GM23338 (cell line): Measurements from ENCODE around the gene NPDC1. TPM values are rescaled to one million over a fixed set of nuclear protein-coding genes. Genes with fewer than 3 reads are reported as not detected.

Source experiments
- ATAC-seq: fragments of 200-7000 bp; cut with Tn5 transposase; 3 replicates; pipeline ENCODE4 v1.9.1; 2020
- DNase-seq: peaks from one replicate; pipeline ENCODE4 v3.0.0-alpha.2; 2015; ENCODE audit warnings: low spot score
- H2AFZ ChIP-seq: fragments of 200-600 bp; sonication (generic); 2 replicates; pipeline ENCODE4 v1.8.0; 2016; ENCODE audit warnings: antibody characterized with exemption, mild to moderate bottlenecking, moderate library complexity
- H3F3A ChIP-seq: fragments of 200-600 bp; sonication (generic); replicated peaks from 2 replicates; pipeline ENCODE4 v1.8.0; 2017; ENCODE audit warnings: antibody characterized with exemption, mixed run types, low read depth
- H3K27ac ChIP-seq: fragments of 200-600 bp; sonication (generic); 2 replicates; pipeline ENCODE4 v1.6.1; 2016; ENCODE audit warnings: low read depth
- H3K27me3 ChIP-seq: fragments of 200-600 bp; sonication (generic); 2 replicates; pipeline ENCODE4 v1.8.0; 2016; ENCODE audit warnings: mild to moderate bottlenecking, mixed run types, moderate library complexity; ENCODE audit not compliant: insufficient read depth
- H3K36me3 ChIP-seq: fragments of 200-600 bp; sonication (generic); 2 replicates; pipeline ENCODE4 v1.8.0; 2016; ENCODE audit warnings: mild to moderate bottlenecking; ENCODE audit not compliant: insufficient read depth
- H3K4me1 ChIP-seq: fragments of 200-600 bp; sonication (generic); 2 replicates; pipeline ENCODE4 v1.8.0; 2016; ENCODE audit warnings: mild to moderate bottlenecking, moderate library complexity; ENCODE audit not compliant: insufficient read depth
- H3K4me2 ChIP-seq: fragments of 200-600 bp; sonication (generic); 2 replicates; pipeline ENCODE4 v1.7.1; 2017; ENCODE audit warnings: mixed run types
- H3K4me3 ChIP-seq: fragments of 200-600 bp; sonication (generic); 2 replicates; pipeline ENCODE4 v1.6.1; 2016; ENCODE audit warnings: mixed run types
- H3K79me2 ChIP-seq: fragments of 200-600 bp; sonication (generic); replicated peaks from 2 replicates; pipeline ENCODE4 v1.8.0; 2017; ENCODE audit warnings: mild to moderate bottlenecking; ENCODE audit not compliant: insufficient read depth
- H3K9me2 ChIP-seq: fragments of 200-600 bp; sonication (generic); 2 replicates; pipeline ENCODE4 v1.8.0; 2017; ENCODE audit not compliant: insufficient read depth
- H4K20me1 ChIP-seq: fragments of 200-600 bp; sonication (generic); replicated peaks from 2 replicates; pipeline ENCODE4 v1.8.0; 2017; ENCODE audit warnings: mild to moderate bottlenecking; ENCODE audit not compliant: insufficient read depth
- H3K27ac Mint-ChIP-seq: 2 replicates; pipeline ENCODE4 v1.8.0; 2020; ENCODE audit warnings: inconsistent platforms, mild to moderate bottlenecking, moderate library complexity, mixed read lengths
- H3K27me3 Mint-ChIP-seq: 3 replicates; pipeline ENCODE4 v1.8.0; 2022; ENCODE audit warnings: low read depth, mild to moderate bottlenecking, moderate library complexity, mixed read lengths, inconsistent platforms; ENCODE audit not compliant: insufficient read depth, poor library complexity
- H3K36me3 Mint-ChIP-seq: 3 replicates; pipeline ENCODE4 v1.8.0; 2021; ENCODE audit warnings: low read depth, mild to moderate bottlenecking, inconsistent platforms, moderate library complexity, mixed read lengths
- H3K4me1 Mint-ChIP-seq: 3 replicates; pipeline ENCODE4 v1.8.0; 2020; ENCODE audit warnings: mild to moderate bottlenecking, inconsistent platforms, mixed read lengths
- H3K4me3 Mint-ChIP-seq: 3 replicates; pipeline ENCODE4 v1.8.0; 2021; ENCODE audit warnings: moderate library complexity, mild to moderate bottlenecking, inconsistent platforms, mixed read lengths
- H3K9me3 Mint-ChIP-seq: 3 replicates; pipeline ENCODE4 v1.8.0; 2020; ENCODE audit warnings: moderate library complexity, mild to moderate bottlenecking, inconsistent platforms, mixed read lengths
- CREB1 ChIP-seq: fragments of 250-450 bp; sonication (Bioruptor Pico); IDR thresholded peaks from 2 replicates; pipeline ENCODE4 v1.5.0; 2020; ENCODE audit warnings: low read depth, mild to moderate bottlenecking, moderate library complexity
- CTCF ChIP-seq, 2 experiments: fragments of 200-600 bp in 1 of 2; sonication (generic) in 1 of 2; conservative IDR thresholded peaks; 2 replicates each; pipeline versions ENCODE4 v1.5.1 to v1.6.1; 2016 to 2017; ENCODE audit warnings: antibody characterized with exemption in 2 of 2, low read depth in 2 of 2, mild to moderate bottlenecking in 2 of 2, moderate library complexity in 1 of 2
- ETS1 ChIP-seq: IDR thresholded peaks from 2 replicates; pipeline ENCODE4 v1.6.1; 2016; ENCODE audit warnings: antibody characterized with exemption
- EZH2 ChIP-seq: fragments of 200-600 bp; sonication (generic); IDR thresholded peaks from one replicate; pipeline ENCODE4 v1.8.0; 2017; ENCODE audit warnings: antibody characterized with exemption, mild to moderate bottlenecking, low read depth; ENCODE audit not compliant: unreplicated experiment
- EZH2phosphoT487 ChIP-seq: fragments of 200-600 bp; sonication (generic); IDR thresholded peaks from one replicate; pipeline ENCODE4 v1.8.1; 2018; ENCODE audit warnings: antibody characterized with exemption; ENCODE audit not compliant: unreplicated experiment
- JUNB ChIP-seq: IDR thresholded peaks from one replicate; pipeline ENCODE4 v1.6.1; 2016; ENCODE audit warnings: antibody characterized with exemption; ENCODE audit not compliant: unreplicated experiment
- NANOG ChIP-seq: IDR thresholded peaks from 2 replicates; pipeline ENCODE4 v1.6.1; 2016; ENCODE audit warnings: antibody characterized with exemption, borderline replicate concordance
- REST ChIP-seq: IDR thresholded peaks from one replicate; pipeline ENCODE4 v1.6.1; 2018; ENCODE audit warnings: antibody characterized with exemption; ENCODE audit not compliant: unreplicated experiment
- STAT1 ChIP-seq: IDR thresholded peaks from one replicate; pipeline ENCODE4 v1.6.1; 2016; ENCODE audit warnings: antibody characterized with exemption; ENCODE audit not compliant: unreplicated experiment
- ZNF114 ChIP-seq: fragments of 250-450 bp; sonication (Bioruptor Pico); IDR thresholded peaks from 2 replicates; pipeline ENCODE4 v1.5.0; 2020; ENCODE audit warnings: mild to moderate bottlenecking, moderate library complexity
- polyA plus RNA-seq: library from polyadenylated mRNA; unstranded; fragments of >200 nt; fragmentation: Nextera tagmentation; extraction: Ambion mirVana; gene quantifications from 2 replicates; pipeline ENCODE4 v1.2.1, GENCODE V29; 2016
- total RNA-seq: library from RNA; depleted of rRNA; stranded (reverse); fragments of >200 nt; shearing (Covaris generic); gene quantifications from 2 replicates; pipeline ENCODE4 v1.2.3, GENCODE V29; 2014

Gene NPDC1
- total and polyA plus RNA-seq, 2 experiments from 2014 or later, result 34.3 to 35.5 TPM

- TF ChIP-seq JUNB (no peak), CTCF (conservative IDR thresholded peaks at IDR 0.05; ENCODE audit: low read depth in 2 of 2) (peak; percentile 85 to 96)
These were observed 11.1 kb downstream of the NPDC1 start (continued) for GRCh38 chr9:137034709-137035506.

- no peak for ATAC-seq
- Histone ChIP-seq H3K27me3 (peaks cover 1% of the 10 kb centered on the region), H3F3A (0 out of 2 replicates have a peak, but pooled peaks cover 3% of the 10 kb centered on the region), H3K9me2 (no peaks in the 10 kb centered on the region), H3K27ac (no peak overlapping the region), H3K79me2 (no peaks in the 10 kb centered on the region), H4K20me1 (no peaks in the 10 kb centered on the region), H3K36me3 (no peaks in the 10 kb centered on the region), H3K4me3 (no peak overlapping the region), H3K4me1 (no peaks in the 10 kb centered on the region), H3K4me2 (no peak overlapping the region), H2AFZ (no peak overlapping the region)
- Mint-ChIP-seq H3K27me3 (peaks cover 16% of the 10 kb centered on the region), H3K4me1 (no peaks in the 10 kb centered on the region; the same call in 2 of the 3 replicates), H3K9me3 (no peaks in the 10 kb centered on the region), H3K36me3 (no peaks in the 10 kb centered on the region; the same call in 2 of the 3 replicates), H3K4me3 (no peak overlapping the region), H3K27ac (no peak overlapping the region)
- DNase-seq, result no peak
- no peak for TF ChIP-seq JUNB
- no peak for TF ChIP-seq EZH2phosphoT487
- no peak for TF ChIP-seq STAT1
- no peak for TF ChIP-seq REST
- TF ChIP-seq ZNF114 (CRISPR knock-in tag), result no peak
- TF ChIP-seq CREB1 (CRISPR knock-in tag), result no peak
- no peak for TF ChIP-seq NANOG
- no peak for TF ChIP-seq CTCF (conservative IDR thresholded peaks at IDR 0.05; ENCODE audit: low read depth in 2 of 2)
- TF ChIP-seq EZH2, result no peak
- TF ChIP-seq ETS1, result no peak
These were observed 11.8 kb downstream of the NPDC1 start for GRCh38 chr9:137034039-137034708.
